Subcutaneous abdominal adipose tissue (tissue), 5 donors: ENCODE results near the gene KIF21A.

Experiments used
- H3K27ac ChIP-seq: one replicate; pipeline ENCODE4 v1.7.0; 2013; ENCODE audit warnings: low read depth, mild to moderate bottlenecking, inconsistent platforms, low read length, moderate library complexity
- H3K27me3 ChIP-seq, 5 donors: one replicate each; pipeline ENCODE4 v1.7.0; 2013; ENCODE audit warnings: low read length in 5 of 5, inconsistent platforms in 1 of 5; ENCODE audit not compliant: control insufficient read depth in 5 of 5, insufficient read depth in 4 of 5
- H3K36me3 ChIP-seq, 5 donors: one replicate each; pipeline ENCODE4 v1.7.0; 2013; ENCODE audit warnings: low read length in 5 of 5; ENCODE audit not compliant: control insufficient read depth in 5 of 5, insufficient read depth in 5 of 5
- H3K4me1 ChIP-seq, 5 donors: one replicate each; pipeline ENCODE4 v1.7.0; 2013; ENCODE audit warnings: low read length in 5 of 5, mild to moderate bottlenecking in 3 of 5, moderate library complexity in 1 of 5; ENCODE audit not compliant: control insufficient read depth in 5 of 5, insufficient read depth in 5 of 5
- H3K4me3 ChIP-seq, 5 donors: one replicate each; pipeline ENCODE4 v1.7.0; 2013; ENCODE audit warnings: low read length in 5 of 5, low read depth in 1 of 5
- H3K9ac ChIP-seq, 5 donors: one replicate each; pipeline ENCODE4 v1.7.0; 2013; ENCODE audit warnings: low read length in 5 of 5, mild to moderate bottlenecking in 4 of 5, moderate library complexity in 3 of 5
- H3K9me3 ChIP-seq, 5 donors: one replicate each; pipeline ENCODE4 v1.7.0; 2013; ENCODE audit warnings: low read length in 5 of 5; ENCODE audit not compliant: control insufficient read depth in 5 of 5
- donor health status: healthy.
- donor health status: healthy.
- donor health status: healthy.
- donor health status: healthy.
- donor health status: healthy.

KIF21A gene

GRCh38 chr12:39354955-39355354 is 88.0 kb downstream of the KIF21A start:
- Histone ChIP-seq H3K9ac (no peak overlapping the region), H3K27ac (no peak overlapping the region)

GRCh38 chr12:39352471-39353017 is 90.4 kb downstream of the KIF21A start:
- Histone ChIP-seq H3K9me3 (no peaks in the 10 kb centered on the region), H3K4me1 (no peaks in the 10 kb centered on the region), H3K9ac (no peak overlapping the region), H3K36me3 (peaks cover 3 to 33% (median 12%) of the 10 kb centered on the region in 5 donors), H3K4me3 (no peak overlapping the region), H3K27ac (no peak overlapping the region), H3K27me3 (no peaks in the 10 kb centered on the region)

More at GRCh38 chr12:39354955-39355354, 88.0 kb downstream of the KIF21A start:
- H3K4me3 ChIP-seq, result no peak overlapping the region
- H3K27me3 ChIP-seq, result no peaks in the 10 kb centered on the region
- no peaks in the 10 kb centered on the region for H3K9me3 ChIP-seq
- H3K36me3 ChIP-seq, result peaks cover 3 to 29% (median 12%) of the 10 kb centered on the region in 5 donors
- no peaks in the 10 kb centered on the region for H3K4me1 ChIP-seq

DNA sequence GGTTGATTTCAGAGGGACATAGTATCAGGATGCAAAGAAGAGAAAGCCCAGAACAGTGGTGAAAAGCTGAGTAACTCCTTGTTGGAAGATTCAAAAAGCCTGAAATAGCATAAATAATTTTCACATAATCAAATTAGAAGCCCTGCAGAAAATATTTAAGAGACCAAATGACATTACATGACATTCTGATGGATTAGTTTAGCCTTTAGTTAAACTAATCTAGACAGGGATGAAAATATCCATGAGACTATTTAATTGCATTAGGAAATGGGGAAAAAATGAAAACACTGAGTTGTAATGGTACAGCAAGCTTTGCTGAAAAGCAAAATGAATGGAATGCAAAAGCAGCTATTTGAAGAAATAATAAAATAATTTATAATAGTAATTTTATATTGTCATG is 91.8 kb downstream of the KIF21A start:
- H3K27ac ChIP-seq, result no peak overlapping the region
- H3K27me3 ChIP-seq, result no peaks in the 10 kb centered on the region
- no peak overlapping the region for H3K9ac ChIP-seq
- H3K4me1 ChIP-seq, result no peaks in the 10 kb centered on the region
- peaks cover 3 to 24% (median 6%) of the 10 kb centered on the region in 5 donors for H3K36me3 ChIP-seq
- H3K9me3 ChIP-seq, result no peaks in the 10 kb centered on the region
- no peak overlapping the region for H3K4me3 ChIP-seq

- peaks cover 0 to 19% (median 0%) of the 10 kb centered on the region in 5 donors for H3K36me3 ChIP-seq
- H3K9me3 ChIP-seq, result no peaks in the 10 kb centered on the region
- no peaks in the 10 kb centered on the region for H3K4me1 ChIP-seq
- no peaks in the 10 kb centered on the region for H3K27me3 ChIP-seq
- H3K27ac ChIP-seq, result no peak overlapping the region
- no peak overlapping the region for H3K9ac ChIP-seq
- no peak overlapping the region for H3K4me3 ChIP-seq
Observed at GRCh38 chr12:39348941-39349626, 93.8 kb downstream of the KIF21A start.

DNA sequence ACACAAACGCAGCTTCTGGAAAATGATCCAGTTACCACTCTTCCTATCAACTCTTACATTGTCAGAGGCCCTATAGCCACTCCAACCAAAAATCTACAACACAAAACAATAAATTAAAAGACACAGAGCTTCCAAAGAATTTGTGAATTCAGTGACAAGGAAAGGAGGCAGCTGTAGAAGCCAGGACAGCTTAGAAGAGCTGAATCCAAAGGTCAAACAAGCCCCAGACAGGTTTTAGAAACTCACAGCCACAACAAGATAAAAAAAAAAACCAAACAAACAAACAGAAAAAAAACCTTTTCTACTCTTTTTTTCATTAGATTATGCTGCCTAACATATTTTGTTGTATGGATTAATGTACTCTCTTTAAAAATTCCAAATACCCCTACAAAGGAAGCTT is 94.4 kb downstream of the KIF21A start:
- no peak overlapping the region for H3K9ac ChIP-seq
- no peaks in the 10 kb centered on the region for H3K4me1 ChIP-seq
- no peak overlapping the region for H3K27ac ChIP-seq
- peaks cover 0 to 19% (median 0%) of the 10 kb centered on the region in 5 donors for H3K36me3 ChIP-seq
- no peak overlapping the region for H3K4me3 ChIP-seq
- no peaks in the 10 kb centered on the region for H3K9me3 ChIP-seq
- H3K27me3 ChIP-seq, result no peaks in the 10 kb centered on the region

DNA sequence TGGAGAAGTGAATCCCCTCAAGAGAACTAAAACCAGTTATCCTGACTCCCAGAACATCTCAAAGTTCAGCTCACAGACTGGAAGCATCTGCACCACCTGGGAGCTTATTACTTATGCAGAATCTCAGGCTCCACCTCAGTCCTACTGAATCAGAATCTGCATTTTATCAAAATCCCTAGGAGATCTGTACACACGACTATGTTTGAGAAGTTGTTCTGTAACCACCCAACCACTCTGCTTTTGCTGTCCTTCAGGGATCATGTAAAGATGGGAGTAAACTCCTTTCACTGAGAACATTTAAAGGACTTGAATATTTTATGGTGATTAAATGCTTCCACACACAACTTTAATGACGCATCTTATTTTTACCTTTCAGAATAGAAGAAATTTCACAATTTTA is 98.0 kb downstream of the KIF21A start:
- no peaks in the 10 kb centered on the region for H3K27me3 ChIP-seq
- no peak overlapping the region for H3K27ac ChIP-seq
- no peak overlapping the region for H3K9ac ChIP-seq
- no peaks in the 10 kb centered on the region for H3K4me1 ChIP-seq
- H3K4me3 ChIP-seq, result no peak overlapping the region
- no peaks in the 10 kb centered on the region for H3K9me3 ChIP-seq
- peaks cover 0 to 27% (median 3%) of the 10 kb centered on the region in 5 donors for H3K36me3 ChIP-seq

DNA sequence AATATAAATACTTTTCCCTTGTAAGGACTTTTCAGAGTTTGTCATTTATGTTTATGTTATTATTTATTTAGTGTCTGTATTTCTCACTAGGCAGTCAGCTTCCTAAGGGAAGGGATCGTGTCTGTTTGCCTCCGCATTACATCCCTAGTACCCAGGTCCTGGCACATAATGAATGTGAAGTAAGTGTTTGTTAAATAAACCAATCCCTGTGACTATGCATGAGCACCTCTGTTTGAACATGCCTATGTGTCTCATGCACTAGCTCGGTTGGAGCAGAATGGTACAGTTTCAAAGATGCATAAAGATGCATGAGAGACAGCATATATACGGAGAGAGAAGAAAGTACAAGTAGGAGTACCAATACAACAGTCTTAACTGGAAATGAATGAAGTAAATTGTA is 99.3 kb downstream of the KIF21A start:
- H3K9me3 ChIP-seq, result no peaks in the 10 kb centered on the region
- H3K27ac ChIP-seq, result no peak overlapping the region
- no peaks in the 10 kb centered on the region for H3K4me1 ChIP-seq
- peaks cover 0 to 27% (median 0%) of the 10 kb centered on the region in 5 donors for H3K36me3 ChIP-seq
- H3K4me3 ChIP-seq, result no peak overlapping the region
- H3K9ac ChIP-seq, result no peak overlapping the region
- no peaks in the 10 kb centered on the region for H3K27me3 ChIP-seq

DNA sequence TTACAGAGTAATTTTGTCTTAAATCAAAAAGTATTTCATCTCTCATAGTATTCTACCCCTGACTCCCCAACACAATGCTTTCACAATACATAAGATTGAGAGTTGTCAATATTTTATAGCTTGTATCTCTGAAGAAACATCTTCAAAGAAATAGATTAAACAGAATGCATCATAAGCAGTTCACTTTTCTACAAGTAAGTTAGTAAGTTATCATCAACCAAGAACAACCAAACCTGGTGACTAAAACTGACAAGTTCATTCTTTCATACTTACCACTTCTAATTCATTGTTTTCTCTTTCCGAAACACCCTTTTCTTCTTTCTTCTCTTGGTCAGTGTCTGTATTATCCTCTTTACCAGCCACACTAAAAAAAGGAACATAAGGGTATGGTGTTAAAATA is 101.2 kb downstream of the KIF21A start:
- H3K4me1 ChIP-seq, result no peaks in the 10 kb centered on the region
- H3K9ac ChIP-seq, result no peak overlapping the region
- H3K4me3 ChIP-seq, result no peak overlapping the region
- H3K27me3 ChIP-seq, result no peaks in the 10 kb centered on the region
- peaks cover 0 to 24% (median 2%) of the 10 kb centered on the region in 5 donors for H3K36me3 ChIP-seq
- no peaks in the 10 kb centered on the region for H3K9me3 ChIP-seq
- H3K27ac ChIP-seq, result no peak overlapping the region

GRCh38 chr12:39341179-39341578 is 101.7 kb downstream of the KIF21A start:
- no peaks in the 10 kb centered on the region for H3K9me3 ChIP-seq
- peaks cover 0 to 24% (median 2%) of the 10 kb centered on the region in 5 donors for H3K36me3 ChIP-seq
- no peak overlapping the region for H3K27ac ChIP-seq
- H3K27me3 ChIP-seq, result no peaks in the 10 kb centered on the region
- no peak overlapping the region for H3K4me3 ChIP-seq
- no peaks in the 10 kb centered on the region for H3K4me1 ChIP-seq
- H3K9ac ChIP-seq, result no peak overlapping the region

DNA sequence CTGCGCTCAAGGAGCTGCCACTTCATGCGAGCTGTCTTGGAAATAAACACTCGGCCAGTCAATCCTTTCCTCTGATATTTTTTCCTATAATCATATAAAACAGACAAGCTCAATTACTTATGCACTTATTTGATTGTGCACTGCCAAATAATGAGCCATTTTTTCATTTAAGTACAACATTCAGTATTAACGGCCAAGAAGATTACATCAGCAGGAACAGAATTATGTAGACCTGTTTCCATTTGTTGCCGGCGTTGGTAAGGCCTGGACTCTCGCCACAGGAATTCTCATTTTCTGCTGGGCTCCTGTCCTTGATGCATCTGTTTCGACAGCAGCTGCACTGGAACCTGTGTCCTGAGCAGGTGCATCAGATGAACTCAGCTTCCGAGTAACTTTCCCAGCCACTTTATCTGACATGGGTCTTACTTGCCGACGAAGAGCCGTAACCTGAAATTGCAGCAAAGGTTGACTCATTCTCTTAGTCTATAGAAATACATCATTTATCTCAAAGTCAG is 110.2 kb downstream of the KIF21A start:
- Histone ChIP-seq H3K4me1 (no peaks in the 10 kb centered on the region), H3K27me3 (no peaks in the 10 kb centered on the region), H3K36me3 (peaks cover 0 to 31% (median 20%) of the 10 kb centered on the region in 5 donors), H3K4me3 (no peak overlapping the region), H3K27ac (no peak overlapping the region), H3K9ac (no peak overlapping the region), H3K9me3 (no peaks in the 10 kb centered on the region)
